RPMI7951 (cell line): ENCODE measurements around the gene PTBP1. TPM values are rescaled to one million over a fixed set of nuclear protein-coding genes. Genes with fewer than 3 reads are reported as not detected.

Source experiments
- DNase-seq: peaks from one replicate; pipeline ENCODE4 v3.0.0-alpha.2; 2012; ENCODE audit warnings: low read depth
- total RNA-seq: library from RNA; depleted of rRNA; stranded (reverse); fragments of >200 nt; shearing (Covaris generic); gene quantifications from 2 replicates; pipeline ENCODE4 v1.2.3, GENCODE V29; 2014

Gene PTBP1
- total RNA-seq, 1 experiment from 2014 or later, result 112 TPM

DNA sequence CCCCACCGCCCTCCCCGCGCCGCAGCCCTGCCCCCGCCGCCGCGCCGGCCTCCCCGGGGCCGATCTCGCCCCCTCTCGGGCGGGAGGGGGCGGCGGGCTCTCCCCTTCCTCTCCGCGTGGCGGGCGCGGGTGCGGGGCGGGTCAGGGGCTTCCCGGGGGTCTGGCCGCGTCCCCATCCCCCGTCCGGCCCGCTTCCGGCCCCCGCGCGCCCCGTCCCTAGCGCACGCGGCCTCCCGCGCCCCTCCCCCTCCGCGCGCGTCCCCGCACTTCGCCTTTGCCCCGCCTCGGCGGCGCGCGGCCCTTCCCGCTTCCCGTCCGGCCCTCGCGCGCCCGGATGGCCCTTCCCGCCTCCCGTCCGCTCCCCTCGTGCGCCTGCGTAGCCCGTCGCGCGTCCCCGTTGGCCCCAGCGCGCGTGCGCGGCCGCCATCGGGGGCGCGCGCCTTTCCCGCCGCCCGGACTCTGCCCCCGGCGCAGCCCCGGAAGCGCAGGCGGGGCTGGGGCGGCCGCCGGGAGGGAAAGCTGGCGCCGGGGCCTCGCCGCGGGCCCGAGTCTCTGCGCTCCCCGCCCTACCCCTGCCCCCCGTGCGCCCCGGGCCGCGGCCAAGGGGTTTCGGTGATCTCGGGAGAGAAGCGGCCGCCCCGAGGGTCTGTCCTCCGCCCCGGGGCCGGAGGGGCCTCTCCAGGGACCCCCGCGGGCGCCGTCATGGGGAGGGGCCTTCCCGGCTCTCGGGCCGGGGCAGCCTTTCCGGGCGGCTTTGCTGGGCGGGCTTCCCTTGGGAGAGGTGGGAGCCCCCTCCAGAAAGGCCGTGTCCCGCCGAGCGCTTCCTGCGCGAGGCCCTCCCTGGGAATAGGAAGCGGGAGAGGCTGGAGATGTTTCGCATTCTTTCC lies 519 bp downstream of the PTBP1 start:
- peak; percentile 86 for DNase-seq

DNA sequence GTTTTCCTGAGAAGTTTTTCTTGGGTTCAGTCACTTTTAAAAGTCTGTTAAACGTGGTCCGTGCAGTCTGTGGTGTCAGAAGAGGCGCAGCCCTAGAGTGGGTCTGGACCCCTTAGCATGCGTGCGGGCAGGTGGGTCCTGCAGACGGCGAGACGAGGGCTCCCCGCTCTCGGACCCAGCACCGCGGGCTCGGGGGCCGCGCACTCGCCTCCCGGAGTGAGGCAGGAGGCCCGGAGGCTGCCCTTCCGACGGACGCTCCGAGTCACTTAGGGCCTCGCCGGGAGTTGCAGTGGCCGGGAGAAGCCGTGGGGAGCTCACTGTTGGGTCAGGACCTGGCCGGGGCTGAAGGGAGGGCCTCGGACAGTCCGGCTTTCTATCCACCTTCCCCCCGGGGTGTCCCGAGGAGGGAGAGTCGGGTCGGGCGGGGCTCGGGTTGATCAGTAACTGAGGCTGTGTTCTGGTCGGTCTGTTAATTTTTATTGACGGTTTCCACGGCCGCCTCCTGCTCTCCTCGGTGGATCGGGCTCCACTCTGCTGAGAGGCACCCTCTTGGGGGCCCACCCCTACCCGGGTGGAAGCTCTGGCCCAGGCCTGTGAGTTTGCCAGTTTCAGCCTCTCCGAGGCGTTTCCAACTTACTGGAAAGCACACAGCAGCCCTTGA lies 1.3 kb downstream of the PTBP1 start:
- no peak for DNase-seq

DNA sequence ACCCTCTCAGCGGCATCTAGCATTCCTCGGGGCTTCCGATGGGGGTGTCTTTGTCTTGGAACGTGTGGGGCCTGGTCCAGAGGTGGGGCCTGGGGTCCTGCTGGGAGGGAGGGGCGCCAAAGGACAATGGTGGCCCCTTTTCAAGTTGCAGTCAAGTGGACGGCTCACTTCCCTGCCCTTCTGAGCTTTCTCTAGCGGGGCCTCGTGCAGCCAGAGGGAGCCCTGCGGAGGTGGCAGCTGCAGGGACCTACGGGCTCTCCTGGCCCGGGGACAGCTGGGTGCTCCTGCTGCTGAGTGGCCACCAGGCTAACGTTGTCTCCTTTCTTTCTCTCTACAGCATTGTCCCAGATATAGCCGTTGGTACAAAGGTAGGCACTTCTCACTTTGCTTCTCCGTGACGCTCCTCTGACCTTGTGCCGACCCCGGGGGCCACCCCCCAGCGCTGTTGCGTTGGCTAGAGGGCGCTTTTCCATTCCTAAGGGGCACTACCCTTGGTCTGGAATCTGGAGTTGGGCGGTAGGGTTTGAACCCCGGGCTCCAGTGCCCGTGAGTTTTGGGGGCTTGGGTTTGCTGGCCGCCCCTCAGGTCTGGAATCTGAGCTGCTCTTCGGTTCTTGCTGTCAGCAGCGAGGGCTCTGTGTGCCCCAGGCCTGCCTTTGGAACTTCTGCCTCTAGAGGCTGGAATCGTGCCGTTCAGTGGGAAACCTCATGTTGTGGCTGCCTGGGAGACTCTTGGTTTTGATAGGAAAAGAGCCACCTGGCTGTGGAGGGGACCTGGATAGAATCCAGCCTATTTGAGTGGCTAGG lies 2.0 kb downstream of the PTBP1 start:
- DNase-seq, result peak; percentile 51

DNA sequence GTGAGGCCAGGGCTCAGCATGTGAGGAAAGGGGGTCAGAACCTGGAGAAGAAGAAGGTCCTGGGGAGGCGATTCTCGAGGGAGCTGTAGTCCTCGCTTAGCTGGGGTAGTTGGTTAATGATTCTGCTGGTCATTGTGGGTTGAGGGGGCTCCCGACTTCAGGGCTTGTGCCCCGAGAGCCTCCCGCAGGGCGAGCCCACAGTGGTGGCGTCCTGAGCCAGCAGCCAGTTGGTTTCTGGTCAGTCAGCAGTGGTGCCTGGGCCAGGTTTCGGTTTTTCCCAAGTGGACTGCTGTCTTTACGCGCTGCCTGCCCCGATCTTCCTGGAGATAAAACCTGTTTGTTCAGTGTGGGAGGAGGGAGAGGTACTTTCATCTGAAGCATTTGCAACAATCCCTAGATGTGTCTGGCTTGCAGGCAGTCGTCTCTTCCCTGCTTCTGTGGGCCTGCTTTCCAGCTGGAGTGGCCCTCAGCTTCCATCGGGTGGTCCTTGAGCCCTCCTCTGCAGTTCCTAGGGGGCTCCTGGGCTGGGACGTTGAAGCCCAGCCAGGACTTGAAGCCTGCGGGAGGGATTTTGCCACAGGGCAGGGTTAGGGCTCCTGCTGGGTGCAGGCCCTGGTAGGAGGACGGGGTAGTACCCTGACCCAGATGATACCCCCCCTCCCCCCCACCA lies 3.2 kb downstream of the PTBP1 start:
- DNase-seq, result no peak

DNA sequence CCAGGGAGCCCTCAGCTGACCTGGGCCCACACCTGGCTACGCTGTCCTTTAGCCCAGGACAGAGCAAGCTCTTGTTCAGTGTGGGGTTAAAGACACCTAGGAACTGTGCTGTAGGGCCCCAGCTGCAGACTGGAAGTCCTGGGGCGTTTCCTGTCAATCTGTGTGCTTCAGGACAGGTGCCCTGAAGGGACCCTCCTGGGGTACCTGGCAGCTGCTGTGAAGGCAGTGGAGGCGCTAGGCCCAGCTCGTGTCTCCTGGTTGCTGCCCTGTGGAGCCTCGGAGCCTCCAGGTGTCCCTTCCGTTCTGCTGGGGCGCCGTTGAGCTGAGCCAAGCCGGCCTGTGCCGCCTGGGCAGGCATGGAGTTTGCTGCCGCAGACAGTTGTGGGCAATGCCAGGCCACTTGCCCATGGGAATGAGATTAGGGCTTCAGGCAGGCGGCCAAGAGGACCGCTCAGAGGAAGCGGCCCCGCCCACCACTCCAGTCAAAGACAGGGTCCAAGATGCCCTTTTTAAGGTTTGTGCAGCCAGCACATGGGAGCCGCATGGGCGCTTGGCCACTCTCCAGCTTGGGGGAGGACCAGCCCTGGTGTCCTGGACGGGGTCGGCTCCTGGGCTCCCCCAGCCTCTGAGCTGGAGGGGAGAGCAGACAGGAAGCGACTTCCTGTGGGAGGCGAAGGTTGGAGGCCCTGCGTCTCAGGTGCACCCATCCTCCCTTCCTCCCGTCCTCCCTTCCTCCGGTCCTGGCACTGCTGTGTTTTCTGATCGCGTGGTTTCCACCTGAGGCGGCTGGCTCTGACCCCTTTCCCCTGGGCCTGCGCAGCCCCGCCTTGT lies 4.0 kb downstream of the PTBP1 start:
- no peak for DNase-seq

DNA sequence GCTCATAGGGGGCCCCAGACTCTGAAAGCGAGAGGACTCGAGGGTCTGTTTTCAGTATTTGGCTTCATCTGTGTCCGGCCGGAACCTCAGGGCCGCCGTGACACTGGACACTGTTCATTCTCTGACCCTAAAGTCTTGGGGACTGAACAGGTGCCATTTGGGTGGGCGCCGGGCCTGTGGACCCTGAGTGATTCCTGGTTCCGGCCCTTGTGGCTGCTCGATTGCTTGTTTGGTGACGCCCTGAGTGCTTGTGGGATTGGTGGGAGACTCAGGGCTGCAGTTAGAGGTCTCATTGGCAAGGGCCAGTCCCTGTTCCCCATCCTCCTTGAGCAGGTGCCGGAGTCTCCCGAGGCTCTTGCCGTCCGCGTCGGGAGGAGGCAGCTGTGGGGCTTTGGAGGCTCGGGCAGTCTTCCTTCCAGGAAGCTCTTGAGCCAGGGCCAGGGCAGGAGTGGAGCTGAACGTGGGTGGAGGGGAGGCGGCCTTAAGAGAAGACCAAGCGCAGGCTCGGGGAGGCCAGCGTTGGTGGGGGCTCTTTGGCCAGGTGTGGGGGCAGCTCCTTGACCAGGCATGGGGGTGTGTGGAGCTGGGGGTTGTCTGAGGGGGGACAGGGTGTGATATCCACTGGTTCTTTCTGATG lies 4.7 kb downstream of the PTBP1 start:
- no peak for DNase-seq

DNA sequence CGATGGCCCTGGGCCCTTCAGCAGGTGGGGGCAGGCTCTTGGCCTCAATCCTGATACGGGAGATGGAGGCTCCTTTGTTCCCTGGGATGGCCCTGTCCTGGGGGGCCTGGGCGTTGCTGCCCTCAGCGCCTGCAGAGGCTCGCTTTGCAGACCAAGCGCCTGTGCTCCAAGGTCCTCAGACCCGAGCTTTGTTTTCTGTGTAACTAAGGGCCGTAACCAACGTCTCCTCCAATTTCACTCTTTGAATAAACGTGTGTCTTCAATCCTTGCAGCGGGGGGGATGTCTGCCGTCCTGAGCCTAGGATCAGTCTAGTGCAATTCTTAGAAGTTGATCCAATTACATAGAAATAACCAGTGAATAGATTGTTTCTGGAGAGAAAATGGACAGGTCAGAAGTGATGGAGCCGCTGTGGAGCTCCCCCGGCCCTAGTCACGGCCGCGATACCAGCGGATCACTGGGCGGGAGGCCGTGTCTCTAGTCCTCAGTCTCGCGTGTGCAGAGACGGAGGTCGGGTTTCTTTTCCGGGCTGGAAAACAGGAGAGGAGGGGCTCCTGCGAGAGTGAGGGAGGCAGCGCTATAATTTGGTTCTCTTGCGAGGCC lies 5.3 kb downstream of the PTBP1 start:
- DNase-seq, result no peak

DNA sequence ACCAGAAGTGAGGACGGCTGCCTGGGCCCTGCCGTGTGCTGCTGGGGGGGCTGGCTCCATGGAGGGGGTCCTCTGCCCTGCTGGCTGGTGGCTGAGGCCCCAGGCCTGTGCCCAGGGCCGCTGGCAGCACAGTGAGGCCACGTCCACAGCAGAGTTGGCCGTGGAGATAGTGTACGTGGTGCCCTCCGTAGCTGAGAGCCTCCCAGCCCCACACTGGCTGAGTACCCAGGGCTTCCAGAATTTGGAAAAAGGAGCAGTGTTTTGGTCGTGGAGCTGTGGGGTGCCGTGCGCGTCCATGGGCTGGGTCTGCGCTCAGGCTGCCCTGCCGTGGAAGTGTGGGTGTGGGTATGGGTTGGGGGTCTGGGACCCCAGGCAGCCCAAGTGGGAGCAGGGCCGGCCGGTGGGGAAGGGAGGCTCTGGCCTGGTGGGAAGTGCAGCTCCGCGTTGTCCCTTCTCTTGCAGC lies 5.9 kb downstream of the PTBP1 start:
- no peak for DNase-seq

DNA sequence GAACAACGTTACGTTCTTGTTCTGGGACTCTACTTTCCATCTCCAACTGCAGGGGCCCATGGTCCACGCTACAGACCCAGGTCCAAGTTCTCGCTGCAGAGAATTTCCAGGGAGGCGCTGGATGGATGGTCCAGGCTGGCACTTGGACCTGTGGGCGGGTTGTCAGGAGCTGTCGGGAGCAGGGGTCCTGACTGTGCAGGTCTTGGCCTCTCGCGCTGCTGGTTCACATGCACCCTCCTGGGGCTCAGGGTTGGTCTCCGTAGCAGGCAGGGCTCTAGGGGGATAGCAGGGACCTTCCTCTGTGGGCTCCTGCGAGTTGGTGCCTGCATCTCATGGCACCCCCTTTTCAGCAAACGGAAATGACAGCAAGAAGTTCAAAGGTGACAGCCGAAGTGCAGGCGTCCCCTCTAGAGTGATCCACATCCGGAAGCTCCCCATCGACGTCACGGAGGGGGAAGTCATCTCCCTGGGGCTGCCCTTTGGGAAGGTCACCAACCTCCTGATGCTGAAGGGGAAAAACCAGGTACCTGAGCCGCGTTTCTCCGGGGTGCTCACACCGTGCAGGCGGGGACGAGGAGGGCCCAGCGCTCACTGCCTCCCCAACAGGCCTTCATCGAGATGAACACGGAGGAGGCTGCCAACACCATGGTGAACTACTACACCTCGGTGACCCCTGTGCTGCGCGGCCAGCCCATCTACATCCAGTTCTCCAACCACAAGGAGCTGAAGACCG lies 6.6 kb downstream of the PTBP1 start:
- DNase-seq, result no peak

DNA sequence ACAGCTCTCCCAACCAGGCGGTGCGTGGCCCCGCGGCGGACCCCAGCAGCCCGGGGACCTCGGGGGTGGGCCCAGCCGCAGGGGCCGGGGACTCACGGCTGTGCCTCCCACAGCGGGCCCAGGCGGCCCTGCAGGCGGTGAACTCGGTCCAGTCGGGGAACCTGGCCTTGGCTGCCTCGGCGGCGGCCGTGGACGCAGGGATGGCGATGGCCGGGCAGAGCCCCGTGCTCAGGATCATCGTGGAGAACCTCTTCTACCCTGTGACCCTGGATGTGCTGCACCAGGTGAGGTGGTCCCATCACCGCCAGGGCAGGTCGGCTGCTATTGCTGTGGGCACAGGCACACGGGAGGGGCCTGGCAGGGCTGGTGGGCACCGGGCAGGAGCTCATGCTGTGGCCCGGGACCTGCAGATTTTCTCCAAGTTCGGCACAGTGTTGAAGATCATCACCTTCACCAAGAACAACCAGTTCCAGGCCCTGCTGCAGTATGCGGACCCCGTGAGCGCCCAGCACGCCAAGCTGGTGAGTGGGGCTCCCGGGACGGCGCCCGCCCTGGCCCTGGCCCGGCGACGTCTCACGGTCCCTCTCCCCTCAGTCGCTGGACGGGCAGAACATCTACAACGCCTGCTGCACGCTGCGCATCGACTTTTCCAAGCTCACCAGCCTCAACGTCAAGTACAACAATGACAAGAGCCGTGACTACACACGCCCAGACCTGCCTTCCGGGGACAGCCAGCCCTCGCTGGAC lies 7.3 kb downstream of the PTBP1 start:
- DNase-seq, result no peak

DNA sequence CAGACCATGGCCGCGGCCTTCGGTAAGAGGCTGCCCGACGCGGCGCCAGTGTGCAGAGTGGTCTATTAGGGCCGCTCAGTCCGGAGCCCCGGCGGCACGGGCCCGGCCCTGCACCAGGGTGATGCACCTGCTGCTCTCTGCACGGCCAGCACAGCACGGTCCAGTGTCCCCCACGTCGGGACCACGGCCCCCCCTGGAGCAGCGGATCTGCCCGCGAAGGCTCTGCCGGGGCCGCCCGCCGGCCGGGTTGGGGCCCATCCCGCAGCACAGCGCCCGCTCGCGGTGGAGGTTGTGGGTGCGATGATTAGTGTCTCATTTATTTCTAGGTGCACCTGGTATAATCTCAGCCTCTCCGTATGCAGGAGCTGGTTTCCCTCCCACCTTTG lies 7.9 kb downstream of the PTBP1 start:
- DNase-seq, result no peak

DNA sequence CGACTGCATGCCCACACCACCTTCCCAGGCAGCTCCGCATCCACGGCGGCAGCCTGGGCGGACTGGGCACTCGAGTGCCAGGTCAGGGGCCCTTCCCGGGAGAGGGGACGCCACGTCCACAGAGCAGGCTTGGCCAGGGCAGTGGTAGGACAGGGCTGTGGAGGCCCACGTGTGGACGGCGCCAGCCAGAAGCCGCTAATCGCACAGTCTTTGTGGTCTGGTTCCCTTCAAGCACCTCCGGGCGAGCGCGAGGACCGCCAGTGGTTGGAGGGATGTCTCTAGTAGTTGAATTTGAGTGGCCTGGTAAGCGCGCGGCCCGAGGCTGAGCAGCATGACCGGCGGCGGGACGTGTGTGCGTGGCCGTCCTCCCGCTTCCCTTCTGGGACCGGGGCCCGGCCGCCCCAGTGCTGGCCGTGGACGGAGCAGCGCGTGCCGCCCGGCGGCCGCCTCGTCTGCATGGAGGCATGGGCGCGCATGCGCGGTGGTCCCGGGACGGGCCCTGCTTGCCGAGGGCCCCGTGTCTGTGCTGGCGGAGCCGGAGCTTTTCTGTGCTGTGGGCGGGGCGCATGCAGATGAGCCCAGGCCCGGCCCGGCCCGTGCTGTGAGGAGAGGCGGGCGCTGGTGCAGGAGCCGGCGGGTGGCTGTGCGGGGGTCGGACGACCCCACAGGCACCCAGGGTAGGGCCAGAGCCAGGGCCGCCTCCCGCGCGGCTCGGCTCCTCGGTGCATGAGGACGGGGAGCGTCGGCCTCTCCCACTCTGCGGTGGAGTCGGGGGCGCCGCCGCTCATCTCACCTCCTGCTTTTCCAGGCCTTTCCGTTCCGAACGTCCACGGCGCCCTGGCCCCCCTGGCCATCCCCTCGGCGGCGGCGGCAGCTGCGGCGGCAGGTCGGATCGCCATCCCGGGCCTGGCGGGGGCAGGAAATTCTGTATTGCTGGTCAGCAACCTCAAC lies 8.6 kb downstream of the PTBP1 start:
- no peak for DNase-seq

DNA sequence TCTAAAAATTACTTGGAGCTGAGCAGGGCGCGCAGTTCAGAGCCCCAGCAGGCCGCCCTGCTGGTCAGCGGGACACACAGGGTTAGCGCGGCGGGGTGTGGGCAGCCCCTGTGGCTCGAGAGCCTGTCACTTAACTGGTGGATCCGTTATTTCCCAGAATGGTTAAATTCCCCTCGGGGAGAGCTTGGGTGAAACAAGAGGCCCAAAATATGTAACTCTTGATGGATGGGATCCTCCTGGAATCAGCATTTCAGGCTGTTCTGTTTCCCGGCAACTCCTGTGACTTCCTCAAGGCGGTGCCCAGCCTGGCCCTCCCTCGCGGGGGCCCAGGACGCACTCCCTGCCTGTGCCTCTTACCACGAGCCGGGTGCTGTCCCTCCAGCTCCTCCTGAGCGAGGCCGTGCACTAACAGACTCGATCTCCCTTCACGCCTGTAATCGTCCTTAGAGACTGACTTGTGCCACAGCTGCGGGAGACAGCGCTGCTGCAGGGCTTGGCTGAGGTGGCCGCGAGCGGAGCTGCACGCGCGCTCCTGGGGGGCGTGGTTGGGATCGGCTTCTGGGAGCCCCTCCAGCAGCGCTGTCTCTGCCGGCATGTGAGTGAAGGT lies 9.7 kb downstream of the PTBP1 start:
- DNase-seq, result no peak

DNA sequence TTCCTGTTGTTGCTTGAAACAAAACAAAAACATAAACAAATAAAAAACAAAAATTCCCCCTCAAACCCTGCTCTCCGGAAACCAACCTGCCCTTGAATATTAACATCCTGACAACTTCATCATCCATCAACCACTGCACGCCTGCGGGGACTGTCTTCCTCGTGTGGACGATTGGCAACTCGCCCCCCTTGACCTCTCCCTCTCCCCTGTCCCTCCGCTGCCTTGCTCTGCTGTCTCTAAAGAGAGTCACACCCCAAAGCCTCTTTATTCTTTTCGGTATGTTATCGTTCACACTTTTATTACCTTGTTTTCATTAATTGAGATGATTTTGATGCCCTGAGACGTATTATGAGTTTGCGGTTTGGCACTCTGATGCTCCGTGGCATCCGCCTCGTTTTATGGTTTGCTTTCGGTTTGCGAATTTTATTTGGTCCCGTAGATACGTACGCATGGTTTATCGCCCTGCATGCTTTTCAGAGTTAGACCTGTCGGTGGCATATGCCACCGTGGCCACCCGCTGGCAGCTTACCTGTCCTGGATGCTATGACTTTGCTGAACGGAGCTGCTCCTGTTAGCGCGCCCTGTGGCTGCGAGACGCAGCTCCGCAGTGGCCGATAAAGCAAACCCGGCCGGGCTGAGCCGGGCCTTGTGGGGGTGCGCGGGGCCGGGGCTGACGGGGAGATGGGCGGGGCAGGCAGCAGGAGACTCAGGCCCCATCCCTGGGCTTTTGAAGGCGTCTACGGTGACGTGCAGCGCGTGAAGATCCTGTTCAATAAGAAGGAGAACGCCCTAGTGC lies 10.6 kb downstream of the PTBP1 start:
- DNase-seq, result no peak

DNA sequence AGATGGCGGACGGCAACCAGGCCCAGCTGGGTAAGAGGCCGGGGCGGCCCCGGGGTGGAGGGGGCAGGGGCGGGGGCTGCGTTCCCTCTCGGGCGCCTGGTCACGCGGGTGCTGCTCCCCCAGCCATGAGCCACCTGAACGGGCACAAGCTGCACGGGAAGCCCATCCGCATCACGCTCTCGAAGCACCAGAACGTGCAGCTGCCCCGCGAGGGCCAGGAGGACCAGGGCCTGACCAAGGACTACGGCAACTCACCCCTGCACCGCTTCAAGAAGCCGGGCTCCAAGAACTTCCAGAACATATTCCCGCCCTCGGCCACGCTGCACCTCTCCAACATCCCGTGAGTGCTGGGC lies 11.1 kb downstream of the PTBP1 start:
- DNase-seq, result no peak
